Mammary epithelial cell (primary cell): ENCODE data around the gene ABL1.

Experiments
- EZH2 ChIP-seq: IDR thresholded peaks from 2 replicates; pipeline ENCODE4 v1.6.1; 2012; ENCODE audit warnings: low read length, inconsistent platforms, borderline replicate concordance
- TF ChIP-seq, protein P1 (sequence below), 2 donors: IDR thresholded peaks in 1 of 2; conservative IDR thresholded peaks in 1 of 2; 2 replicates each; pipeline ENCODE4 v1.5.1; 2011 to 2012; ENCODE audit warnings: inconsistent platforms in 2 of 2, low read length in 2 of 2, mild to moderate bottlenecking in 2 of 2, control low read depth in 1 of 2, low read depth in 1 of 2; ENCODE audit not compliant: insufficient read depth in 1 of 2; ENCODE audit errors: extremely low read depth in 1 of 2

DNA sequence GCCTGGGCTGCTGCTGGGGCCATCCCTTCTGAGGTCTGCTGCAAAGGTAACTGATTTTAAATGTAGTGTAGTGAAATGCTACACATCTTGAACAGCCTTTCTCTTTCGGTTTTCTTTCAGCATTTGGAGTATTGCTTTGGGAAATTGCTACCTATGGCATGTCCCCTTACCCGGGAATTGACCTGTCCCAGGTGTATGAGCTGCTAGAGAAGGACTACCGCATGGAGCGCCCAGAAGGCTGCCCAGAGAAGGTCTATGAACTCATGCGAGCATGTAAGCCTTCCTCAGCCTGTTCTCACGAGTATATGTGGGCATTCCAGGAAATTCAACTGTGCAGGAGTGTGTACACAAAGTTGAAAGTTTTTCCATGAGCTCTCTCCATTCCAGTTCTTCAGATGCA lies 43.2 kb downstream of the ABL1 start:
- TF ChIP-seq, protein P1, sequence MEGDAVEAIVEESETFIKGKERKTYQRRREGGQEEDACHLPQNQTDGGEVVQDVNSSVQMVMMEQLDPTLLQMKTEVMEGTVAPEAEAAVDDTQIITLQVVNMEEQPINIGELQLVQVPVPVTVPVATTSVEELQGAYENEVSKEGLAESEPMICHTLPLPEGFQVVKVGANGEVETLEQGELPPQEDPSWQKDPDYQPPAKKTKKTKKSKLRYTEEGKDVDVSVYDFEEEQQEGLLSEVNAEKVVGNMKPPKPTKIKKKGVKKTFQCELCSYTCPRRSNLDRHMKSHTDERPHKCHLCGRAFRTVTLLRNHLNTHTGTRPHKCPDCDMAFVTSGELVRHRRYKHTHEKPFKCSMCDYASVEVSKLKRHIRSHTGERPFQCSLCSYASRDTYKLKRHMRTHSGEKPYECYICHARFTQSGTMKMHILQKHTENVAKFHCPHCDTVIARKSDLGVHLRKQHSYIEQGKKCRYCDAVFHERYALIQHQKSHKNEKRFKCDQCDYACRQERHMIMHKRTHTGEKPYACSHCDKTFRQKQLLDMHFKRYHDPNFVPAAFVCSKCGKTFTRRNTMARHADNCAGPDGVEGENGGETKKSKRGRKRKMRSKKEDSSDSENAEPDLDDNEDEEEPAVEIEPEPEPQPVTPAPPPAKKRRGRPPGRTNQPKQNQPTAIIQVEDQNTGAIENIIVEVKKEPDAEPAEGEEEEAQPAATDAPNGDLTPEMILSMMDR (conservative IDR thresholded peaks at IDR 0.05 in 1 of 2, IDR thresholded peaks at IDR 0.05 in 1 of 2; ENCODE audit: extremely low read depth in 1 of 2, insufficient read depth in 1 of 2, low read depth in 1 of 2, low read length in 2 of 2), result no peak
- TF ChIP-seq EZH2, result no peak
